GOT3 (cell line): Measurements from ENCODE around the gene OR6S1.
"Not testable (repeated sequence)": the region's sequence is repeated elsewhere in the genome, so short reads cannot be mapped to it uniquely, and the experiment has no call there.

Experiments
- DNase-seq: peaks from one replicate; lab custom pipeline; 2025; ENCODE audit warnings: mixed read lengths; lab: John Stamatoyannopoulos, UW

OR6S1 gene

DNA sequence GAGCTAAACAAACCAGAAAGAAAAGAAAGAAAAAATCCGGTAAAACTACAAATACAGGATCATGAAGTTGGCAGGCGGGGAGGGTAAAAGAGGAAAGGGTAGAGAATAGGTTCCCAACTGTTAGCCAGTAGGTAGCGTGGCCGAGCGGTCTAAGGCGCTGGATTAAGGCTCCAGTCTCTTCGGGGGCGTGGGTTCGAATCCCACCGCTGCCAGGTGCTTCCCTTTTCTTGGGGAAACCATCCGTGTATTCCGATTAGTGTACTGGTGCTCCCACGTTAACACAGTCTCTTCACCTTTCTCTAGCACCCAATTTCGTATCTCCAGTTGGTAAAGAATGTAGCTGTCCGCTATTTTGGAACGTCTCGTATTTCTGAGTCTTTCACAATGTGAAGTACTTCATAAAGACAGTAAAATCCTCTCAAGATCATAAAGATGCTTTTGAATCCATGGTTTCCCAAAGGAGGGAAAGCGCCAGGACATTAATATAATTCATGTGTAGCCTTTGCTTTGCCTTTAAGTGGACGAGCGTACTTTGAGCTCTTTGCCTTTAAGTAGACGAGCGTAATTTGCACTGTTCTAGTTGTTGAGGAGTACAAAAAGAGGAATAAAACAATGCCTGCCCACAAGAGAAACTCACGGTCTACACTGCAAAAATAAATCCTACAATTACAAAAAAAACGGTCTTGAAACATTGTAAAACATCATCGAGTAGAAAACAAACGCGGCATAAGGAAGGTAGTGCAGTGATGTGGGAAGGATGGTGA, 31.3 kb downstream of the OR6S1 start:
- DNase-seq, result peak; percentile 14

DNA sequence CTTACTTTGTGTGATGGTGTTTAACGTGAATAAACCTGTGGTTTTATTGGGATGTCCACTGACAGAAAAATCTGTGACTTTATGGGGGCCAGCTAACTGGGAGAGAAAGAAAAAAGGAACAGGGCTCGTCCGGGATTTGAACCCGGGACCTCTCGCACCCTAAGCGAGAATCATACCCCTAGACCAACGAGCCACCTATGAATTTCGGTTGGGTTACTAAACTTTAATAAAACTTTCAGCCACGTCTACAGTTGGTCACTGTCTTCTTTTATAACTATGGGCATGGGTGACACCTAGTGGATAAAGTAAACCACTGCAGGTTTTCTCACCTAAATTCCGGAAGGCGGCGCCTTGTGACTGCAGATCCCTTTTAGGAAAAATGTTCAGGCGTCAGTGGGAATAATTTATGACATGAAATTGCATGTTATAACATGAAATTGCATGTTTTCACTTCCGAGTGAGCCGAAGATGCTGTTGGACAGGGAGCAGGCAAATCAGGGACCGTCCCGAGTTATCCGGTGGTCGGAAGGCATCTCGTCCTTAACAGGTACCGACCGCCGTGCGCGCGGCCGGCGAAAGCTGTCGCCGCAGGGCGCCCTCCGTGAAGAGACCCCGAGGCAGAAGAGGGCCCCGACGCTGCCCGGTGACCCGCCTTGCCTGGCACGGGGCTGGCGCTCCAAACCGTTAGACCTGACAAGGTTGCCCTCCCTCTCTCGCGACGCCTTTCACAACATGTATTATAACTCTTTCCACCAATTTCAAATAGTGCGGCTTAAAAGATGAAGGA, 32.1 kb downstream of the OR6S1 start:
- peak; percentile 39 for DNase-seq

DNA sequence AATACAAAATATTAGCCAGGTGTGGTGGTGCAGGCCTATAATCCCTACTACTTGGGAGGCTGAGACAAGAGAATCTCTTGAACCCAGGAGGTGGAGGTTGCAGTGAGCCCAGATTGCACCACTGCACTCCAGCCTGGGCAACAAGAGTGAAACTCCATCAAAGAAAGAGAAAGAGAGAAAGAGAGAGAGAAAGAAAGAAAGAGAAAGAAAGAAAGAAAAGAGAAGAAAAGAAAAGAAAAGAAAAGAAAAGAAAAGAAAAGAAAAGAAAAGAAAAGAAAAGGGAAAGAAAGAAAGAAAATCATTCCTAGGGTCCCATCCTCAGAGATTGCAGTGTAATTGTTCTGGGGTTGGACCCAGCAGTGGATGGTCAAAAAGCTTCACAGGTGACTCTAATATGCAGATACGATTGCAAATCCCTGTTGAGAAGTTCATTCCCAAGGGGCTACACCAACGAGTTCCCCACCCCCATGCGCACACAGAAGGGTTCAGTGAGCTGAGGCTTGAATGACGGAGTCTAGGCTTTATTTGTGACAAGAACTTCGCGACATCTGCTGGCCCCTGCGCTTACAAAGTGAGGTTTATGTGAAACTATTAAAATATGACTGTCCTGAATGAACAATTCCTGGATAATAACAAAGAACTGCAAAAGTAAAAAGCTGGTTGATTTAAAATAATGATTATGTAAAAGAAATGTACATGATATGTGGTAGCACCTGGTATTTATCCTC, 32.9 kb downstream of the OR6S1 start:
- DNase-seq, result no peak

DNA sequence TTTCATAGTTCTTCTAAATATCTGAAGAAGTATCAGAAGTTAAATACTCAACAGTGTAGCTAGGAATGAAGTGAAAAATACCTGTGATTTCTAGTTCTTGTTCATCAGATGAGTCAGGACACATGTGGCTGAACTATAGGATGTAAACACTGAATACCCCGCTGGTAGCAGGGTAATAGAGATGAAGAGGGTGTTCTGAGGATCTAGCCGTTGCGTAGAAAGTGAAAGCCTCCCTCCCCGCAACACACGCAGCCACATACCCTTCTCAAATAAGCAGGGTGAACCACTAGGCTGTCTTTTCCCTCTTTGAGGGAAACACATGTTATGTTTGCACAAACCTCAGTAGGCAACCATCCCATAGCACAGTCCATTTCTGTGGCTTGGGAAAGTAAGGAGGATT, 33.9 kb downstream of the OR6S1 start:
- no peak for DNase-seq

DNA sequence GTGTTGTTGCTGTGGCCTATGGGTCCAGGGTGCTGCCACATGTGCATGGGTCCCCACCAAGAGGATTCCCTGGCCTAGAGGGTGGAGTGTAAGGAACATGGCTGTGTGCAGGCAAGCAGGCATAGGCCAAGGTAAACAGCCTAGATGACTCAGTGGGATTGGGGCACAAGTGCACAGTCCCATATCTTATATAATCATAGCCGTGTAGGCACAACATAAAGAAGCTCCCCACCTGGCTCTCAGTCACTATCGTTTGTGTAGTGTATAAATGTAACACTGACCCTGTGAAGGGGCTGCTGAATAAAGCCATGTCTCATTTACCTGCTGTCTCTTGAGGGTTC, 34.6 kb downstream of the OR6S1 start:
- no peak for DNase-seq

DNA sequence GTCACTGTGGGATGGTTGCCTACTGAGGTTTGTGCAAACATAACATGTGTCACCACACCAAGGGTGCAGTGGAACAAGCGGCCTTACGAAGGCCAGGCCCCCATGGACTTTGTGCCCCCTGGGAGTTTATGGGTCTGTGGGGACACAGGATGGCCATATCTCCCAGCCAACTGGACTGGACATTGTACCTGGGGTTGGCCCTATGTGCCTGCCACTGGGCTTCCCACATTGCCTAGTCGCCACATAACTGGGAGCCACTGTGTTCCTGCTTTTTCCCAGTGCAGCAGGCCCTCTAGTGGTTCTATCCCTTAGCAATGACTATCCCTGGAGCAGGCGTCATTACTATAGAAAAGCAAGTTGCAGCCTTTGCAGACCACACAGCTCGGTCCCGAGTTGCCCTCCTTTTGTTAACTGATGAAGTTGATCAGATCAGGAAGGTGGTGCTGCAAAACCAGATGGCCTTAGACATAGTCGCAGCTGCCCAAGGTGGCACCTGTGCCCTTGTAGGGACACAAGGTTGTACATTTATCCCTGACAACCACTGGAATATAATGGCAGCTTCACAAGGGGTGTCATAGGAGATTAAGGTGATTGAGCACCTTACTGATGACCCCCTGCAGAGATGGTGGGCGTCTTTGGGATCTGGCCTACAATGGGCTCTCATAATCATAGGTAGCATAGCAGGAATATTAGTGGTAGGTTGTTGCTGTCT, 35.1 kb downstream of the OR6S1 start:
- DNase-seq, result no peak

DNA sequence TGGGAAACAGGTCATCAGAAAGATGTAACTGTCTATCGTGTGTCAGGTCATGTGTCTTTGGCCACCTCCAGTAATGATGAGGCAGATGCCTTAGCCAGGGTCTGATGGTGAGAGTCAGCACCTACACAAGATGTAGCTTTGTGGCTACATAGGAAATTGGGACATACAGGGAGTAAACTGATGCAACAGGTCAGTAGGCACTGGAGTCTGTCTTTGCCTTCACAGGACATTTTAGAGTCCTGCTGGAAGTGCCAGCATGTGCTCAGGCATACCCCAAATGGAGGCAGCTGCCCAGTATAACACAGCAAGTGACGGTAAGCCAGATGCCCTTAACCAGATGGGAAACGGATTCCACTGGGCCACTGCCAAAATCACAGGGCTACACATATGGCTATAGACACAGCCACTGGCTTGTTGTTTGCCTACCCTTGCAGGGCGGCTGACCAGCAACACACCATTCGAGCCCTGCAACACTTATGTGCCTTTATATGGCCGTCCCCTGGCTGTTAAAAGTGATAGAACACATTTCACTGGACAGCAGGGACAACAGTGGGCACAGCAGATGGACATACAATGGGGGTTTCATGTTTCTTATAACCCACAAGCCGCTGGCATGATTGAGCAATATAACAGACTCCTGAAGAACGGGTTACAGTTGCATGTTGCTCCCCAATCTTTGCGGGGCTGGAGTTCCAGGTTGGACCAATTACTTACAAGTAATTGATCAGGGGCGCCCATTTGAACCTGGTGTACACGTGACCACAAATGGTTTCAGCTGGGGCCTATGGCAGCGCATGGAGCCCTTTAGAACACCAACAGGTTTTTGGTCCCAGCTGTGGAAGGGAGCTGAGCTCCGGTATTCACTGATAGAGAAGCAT, 37.4 kb downstream of the OR6S1 start:
- no peak for DNase-seq

DNA sequence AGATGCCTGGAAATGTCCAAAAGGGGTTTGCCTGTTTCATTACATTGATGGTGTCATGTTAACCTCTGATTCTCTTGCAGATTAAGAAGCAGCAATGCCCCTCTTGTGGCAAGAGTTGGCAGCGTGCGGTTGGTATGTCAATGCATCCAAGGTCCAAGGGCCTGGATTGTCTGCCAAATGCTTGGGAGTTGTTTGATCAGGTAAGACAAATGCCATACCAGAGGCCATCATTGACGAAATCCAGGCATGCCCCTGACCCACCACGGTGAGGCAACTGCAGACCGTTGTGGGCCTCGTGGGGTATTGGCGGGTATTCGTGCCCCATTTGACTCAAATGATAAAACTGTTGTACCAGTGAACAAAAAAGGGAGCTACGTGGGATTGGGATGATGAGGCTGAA, 38.9 kb downstream of the OR6S1 start:
- DNase-seq, result no peak

DNA sequence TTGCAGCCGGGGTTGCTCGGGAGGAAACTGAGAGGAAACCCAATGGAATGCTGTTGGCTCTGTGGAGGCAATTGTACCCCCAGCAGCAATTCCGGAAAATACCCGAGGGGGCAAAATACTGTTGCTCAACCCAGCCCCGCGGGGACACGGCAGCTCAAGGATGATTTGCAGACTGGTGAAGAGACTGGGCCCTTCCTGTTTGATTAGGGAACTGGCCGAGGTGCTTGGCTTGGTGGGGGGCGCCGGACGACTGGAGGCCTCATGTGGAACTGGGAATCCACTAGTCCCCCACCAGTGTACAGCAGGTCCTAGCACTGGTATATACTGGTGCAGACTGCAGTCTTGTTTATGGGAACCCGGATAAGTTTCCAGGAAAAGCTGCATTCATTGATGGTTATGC, 40.0 kb downstream of the OR6S1 start:
- no peak for DNase-seq

DNA sequence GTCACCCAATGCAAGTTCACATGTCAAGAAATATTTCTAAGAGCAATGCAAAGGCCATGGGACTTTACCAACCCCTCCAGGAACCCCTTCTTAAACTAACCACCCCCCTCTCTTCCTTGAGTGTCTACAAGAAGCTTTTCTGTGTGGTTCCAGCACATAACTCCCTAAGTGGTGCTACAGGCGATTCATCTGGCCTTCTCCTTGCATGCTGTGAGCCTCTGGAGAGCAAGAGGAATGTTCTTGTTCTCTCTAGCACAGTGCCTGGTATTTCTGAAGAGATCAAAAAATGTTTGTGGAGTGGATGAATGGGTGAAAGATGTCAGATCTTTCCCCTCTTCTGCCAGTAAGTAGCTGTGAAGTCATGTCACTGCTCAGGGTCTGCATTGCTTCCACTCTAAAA, 44.4 kb downstream of the OR6S1 start:
- DNase-seq, result no peak

DNA sequence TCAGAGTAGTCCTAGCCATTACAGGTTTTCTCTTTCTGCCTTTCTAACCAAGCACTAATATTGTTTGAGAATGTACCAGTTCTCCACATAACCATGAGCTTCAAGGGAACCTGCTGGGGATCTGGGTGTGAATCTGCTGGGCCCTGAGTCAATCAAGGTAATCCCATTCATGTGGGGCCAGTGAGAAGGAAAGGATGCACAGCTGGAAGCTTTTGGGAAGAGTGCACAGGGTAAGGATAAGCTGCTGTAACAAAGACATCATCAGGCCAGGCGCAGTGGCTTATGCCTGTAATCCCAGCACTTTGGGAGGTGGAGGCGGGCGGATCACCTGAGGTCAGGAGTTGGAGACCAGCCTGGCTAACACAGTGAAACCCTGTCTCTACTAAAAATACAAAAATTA, 45.8 kb downstream of the OR6S1 start:
- DNase-seq, result not testable (repeated sequence)

DNA sequence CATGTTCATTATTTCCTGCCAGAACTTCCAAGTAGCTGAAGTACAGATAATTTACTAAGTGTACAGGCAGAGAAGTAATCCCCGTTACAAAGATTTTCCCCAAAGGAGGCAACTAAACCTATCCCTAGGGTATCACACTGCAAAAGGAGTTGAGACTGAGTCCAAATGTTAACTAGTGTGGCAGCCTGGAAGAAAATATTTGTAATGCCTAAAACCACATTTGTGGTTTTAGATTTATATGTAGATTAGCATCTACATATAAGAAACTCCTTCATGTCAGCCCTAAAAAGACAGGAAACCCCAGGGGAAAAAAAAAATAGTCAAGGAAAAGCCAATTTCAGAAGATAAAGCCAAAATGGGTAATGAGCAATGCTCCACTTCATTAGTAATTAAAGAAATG, 48.9 kb downstream of the OR6S1 start:
- no peak for DNase-seq

DNA sequence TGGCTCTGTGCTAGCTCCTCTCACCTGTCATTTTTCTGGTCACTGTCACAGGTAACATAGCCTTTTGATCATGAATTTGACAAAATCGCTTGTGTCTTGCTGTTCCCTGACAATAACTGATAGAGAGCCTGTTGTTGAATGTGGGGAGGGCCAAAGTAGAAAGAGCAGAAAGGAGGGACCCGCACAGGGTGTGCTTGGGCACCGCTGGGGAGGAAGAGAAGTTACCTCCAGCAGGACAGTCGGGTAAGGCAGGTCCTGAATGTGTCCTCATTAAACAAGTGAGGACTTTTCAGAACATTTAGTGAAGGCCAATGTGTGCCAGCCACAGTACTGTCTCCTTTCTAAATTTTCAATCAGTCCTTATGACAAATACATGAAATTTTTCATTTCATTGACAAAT, 50.3 kb downstream of the OR6S1 start, which contains the start of gene RNASE12:
TSS of gene RNASE12 (minus strand) at position 142 of the 400 bp plus-strand sequence. CDS start 653 bp downstream, outside the sequence.
- no peak for DNase-seq
